GM19043 (cell line): ENCODE data around the gene RPP40.

Experiments
- ATAC-seq: cut with Tn5 transposase; IDR thresholded peaks from one replicate; pipeline ENCODE4 v1.9.1; 2021; ENCODE audit warnings: low read depth; ENCODE audit not compliant: unreplicated experiment

RPP40 gene

GRCh38 chr6:4972438-4972837 lies 31.4 kb downstream of the RPP40 start:
- ATAC-seq = no peak

DNA sequence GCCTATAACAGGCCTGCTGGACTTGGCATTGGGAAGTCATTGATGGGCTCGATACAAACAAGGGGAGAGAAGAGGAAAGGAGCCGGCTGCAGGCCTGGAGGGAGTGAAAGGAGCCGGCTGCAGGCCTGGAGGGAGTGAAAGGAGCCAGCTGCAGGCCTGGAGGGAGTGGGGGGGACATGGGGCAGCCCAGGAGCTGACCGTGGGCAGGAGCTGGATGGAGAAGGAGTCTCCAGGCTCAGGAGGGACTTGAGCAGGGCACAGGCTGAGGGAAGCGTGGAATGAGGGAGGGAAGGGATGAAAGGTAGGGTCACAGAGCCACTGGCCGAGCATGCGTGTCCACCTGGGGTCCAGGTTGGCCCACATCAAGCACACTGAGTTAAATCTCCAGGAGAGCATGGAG lies 32.0 kb downstream of the RPP40 start:
- ATAC-seq = no peak

DNA sequence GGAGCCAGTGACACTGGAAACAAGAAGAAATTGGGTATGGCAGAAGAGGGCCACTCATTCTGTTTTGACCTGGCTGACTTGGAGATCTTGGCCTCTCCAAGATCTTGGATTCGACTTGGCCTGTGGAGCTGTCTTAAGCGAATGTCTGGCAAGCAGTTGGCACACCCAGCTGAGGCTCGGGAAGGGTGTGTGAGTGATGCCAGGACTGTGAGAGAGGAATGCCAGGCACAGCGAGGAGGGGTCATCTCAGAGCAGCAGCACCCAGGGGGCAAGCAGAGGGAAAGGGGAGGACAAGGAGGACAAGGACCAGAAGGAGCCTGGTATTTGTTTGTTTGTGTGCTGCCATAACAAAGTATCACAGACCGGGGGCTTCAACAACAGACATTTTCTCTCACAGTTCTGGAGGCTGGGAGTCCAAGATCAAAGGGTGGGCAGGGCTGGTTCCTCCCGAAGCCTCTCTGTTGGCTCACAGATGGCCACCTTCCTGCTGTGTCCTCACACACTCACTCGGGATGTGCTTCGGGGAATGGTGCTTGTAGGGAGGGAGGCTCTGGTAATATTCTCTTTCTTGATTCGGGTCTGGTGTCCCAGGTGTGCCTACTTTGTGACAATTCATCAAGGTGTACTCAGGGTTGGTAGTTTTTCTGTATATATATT lies 33.0 kb downstream of the RPP40 start:
- ATAC-seq = no peak

DNA sequence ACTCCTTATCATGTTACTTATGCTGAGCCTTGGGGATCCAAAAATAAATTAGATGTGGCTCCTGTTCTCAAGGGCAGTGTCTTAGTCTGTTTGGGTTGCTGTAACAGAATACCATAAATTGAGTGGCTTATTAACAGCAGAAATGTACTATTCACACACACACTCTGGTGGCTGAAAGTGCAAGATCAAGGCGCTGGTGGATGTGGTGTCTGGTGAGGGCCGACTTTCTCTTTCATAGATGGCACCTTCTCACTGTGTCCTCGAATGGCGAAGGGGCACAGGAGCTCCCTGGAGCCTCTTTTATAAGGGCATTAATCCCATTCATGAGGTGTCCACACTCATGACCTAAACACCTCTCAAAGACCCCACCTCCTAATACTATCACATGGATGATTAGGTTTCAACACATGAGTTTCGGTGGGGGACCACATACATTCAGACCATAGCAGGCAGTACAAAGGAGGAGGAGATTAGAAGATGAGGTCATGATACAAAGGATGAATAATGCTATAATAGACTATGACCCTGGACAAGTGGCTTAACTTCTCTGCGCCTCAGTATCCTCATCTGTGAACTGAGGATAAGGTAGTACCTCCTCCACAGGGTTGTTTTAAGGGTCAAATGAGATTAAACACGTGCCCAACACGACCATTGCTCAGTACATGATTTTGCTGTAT lies 34.1 kb downstream of the RPP40 start:
- no peak for ATAC-seq

DNA sequence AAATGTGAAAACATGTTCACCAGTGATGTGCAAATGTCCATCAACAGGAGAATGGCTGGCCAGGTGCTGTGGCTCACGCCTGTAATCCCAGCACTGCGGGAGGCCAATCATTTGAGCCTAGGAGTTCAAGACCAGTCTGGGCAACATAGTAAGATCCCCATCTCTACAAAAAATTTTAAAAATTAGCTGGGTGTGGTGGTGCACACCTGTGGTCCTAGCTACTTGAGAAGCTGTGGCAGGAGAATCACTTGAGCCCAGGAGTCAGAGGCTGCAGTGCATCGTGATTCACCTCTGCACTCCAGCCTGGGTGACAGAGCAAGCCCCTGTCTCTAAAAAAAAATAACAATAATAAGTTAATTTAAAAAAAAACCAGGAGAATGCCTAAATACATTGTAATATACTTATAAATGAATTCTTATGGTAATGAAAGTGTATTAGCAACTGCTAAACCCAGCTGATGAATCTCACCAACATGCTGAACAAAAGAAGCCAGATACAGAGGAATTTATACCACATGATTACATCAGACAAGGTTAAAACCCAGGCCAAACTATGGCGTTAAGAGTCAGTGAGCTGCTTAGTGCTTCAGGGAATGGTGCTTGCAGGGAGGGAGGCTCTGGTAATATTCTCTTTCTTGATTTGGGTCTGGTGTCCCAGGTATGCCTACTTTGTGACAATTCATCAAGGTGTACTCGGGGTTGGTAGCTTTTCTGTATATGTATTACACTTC lies 36.4 kb downstream of the RPP40 start:
- ATAC-seq = no peak

GRCh38 chr6:4965562-4966389 lies 38.1 kb downstream of the RPP40 start:
- ATAC-seq = no peak

DNA sequence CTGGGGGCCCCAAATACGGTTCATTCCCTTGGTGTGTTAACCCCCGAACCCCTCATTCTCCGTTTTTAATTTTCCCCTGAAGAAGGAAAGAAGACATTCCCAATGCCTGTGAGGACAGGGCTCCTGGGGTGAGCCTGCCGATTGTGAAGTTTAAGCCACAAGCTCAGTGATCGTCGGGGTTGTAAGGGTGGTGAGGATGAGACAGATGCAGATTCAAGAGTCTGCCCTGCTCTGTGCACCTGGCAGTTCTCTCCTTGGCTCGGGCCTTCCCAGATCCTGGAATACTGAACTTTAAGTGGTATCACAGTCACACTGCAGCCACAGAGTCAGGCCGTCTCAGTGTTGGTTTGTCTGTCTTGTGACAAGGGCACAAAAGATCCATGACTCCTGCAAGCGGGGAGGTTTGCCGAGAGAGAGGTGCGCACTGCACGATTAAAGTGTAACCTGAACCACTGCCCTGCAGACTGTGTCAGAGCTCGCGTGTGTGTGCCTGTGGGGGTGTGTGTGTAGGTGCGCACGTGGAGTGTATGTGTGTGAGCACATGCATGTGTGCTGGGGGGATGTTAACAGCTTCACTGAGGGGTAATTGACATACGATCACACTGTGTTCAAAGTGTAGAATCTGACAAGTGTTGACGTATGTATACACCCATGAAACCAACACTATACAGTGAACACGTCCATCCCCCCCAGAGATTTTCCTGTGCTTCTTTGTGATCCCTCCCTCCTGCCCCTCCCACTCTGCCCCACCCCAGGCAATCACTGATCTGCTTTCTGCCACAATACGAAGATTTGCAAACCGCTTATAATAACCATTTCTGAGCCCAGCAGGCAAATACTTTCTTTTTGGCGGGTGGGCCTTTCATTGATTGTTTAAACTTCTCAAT lies 38.9 kb downstream of the RPP40 start:
- ATAC-seq = no peak

DNA sequence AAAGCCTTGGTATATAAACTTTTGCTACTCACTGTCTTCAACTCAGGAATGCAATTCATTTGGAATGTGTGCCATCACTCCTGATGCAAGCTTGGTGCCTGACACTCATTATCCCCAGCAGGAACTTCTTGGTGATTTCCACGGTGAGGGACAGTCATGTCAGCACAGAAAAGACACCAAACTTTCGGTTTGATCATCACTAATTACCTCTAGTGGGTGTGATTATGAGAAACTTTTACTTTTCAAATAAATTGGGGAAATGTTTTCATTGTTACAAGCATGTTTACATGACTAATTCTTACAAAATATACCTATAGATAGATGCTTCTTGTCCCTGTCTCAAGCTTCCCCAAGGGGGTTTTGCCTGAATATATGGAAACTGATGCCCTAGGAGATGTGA lies 40.9 kb downstream of the RPP40 start:
- no peak for ATAC-seq

DNA sequence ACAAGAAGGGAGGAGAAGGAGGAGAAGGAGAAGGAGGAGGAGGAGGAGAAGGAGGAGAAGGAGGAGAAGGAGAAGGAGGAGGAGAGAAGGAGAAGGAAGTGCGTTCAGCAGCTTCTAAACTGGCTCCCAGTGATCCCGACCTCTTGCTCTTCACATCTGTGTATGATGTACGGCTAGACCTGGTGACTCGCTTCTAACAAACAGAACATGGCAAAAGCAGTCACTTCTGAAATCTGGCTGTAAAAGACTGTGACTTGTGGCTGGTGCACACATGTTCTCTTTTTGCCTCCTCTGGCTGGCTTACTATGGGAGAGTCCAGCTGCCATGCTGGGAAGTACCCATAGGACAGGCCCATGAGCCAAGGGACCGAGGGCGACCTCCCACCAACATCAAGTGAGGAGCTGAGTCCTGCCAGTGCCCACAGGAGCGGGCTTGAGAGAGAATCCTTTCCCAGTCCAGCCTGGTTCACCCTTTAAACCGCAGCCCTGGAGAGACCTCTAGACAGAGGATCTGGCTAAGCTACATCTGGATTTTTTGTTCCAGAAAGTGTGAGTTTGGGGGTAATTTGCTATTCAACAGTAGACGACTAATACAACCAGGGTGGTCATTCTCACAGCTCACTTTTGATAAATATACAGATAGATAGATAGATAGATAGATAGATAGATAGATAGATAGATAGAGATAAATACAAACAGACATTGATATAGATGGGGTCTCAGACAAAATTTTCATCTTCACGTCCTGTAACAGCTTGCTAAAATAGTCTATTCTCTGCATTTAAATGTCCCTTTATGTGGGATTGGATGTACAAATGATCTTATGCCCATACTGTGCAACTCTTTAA lies 42.3 kb downstream of the RPP40 start:
- no peak for ATAC-seq

DNA sequence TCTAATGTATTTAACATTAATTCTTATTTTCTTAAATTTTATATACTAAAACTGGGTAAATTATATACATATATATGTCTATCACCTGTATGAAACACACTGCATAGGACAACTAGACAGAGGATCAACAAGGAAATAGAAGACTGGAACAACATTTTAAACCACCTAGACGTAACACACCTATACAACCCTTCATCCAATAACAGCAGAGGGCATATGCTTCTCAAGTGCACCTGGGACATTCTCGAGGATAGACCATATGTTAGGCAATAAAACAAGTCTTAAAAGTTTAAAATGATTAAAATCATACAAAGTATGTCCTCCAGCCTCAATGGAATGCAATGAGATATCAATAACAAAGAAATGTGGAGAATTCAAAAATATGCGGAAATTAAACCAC lies 45.2 kb downstream of the RPP40 start:
- no peak for ATAC-seq

DNA sequence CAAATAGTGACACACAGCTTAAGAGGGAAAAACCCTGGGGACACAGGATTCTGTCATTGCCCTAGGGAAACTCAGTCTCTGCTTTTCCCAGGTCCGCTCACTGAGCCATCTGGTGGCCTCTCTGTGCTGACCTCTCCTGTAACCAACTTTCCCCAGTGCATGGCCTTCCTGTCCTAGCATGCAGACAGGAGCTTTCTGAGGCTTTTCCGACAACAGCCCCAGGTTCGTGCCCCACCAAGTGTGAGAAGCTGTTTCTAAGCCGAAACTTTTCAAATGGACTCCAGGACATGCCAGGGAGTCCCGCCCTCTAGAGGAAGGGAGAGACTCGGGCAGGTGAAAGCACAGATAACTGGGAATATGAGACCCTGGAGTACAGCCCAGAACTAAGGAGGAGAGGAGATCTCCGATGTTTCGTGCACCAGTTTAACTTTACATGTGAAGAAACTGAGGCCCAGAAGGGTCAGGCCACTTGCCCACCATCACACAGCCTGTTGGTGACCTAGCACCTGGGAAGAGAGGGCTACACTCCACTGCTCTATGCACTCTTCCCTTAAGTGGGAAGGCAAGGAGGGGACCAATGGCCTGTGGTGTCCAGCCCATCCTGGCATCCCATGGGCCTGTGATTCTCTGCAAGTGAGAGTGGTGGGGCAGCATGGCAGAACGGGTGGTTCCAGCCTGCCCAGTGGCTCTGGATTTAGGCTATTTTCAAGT lies 46.2 kb downstream of the RPP40 start:
- no peak for ATAC-seq

DNA sequence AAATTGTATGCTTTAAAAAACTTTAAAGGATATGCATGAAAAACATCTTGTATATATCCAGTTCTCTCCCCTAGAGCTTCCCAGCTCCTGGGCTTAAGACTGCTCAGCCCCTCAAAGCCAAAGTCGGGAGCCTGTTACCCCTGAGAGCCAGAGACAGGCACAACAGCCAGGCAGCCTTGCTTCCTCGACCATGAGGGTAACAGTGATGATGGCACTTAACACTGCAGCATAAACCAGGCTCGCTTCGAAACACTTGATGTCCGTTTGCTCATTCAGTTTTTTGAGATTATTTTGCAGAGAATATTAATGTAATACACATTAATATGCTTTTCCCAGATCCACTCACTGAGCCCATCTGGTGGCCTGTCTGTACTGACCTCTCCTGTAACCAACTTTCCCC lies 47.2 kb downstream of the RPP40 start:
- no peak for ATAC-seq

GRCh38 chr6:4953440-4953839 lies 50.4 kb downstream of the RPP40 start:
- ATAC-seq = no peak

- ATAC-seq = no peak
These were observed 52.9 kb downstream of the RPP40 start for GRCh38 chr6:4950836-4951533.

GRCh38 chr6:4950076-4950475 lies 53.8 kb downstream of the RPP40 start:
- ATAC-seq = no peak

- no peak for ATAC-seq
These were observed 54.9 kb downstream of the RPP40 start for GRCh38 chr6:4948781-4949450.

DNA sequence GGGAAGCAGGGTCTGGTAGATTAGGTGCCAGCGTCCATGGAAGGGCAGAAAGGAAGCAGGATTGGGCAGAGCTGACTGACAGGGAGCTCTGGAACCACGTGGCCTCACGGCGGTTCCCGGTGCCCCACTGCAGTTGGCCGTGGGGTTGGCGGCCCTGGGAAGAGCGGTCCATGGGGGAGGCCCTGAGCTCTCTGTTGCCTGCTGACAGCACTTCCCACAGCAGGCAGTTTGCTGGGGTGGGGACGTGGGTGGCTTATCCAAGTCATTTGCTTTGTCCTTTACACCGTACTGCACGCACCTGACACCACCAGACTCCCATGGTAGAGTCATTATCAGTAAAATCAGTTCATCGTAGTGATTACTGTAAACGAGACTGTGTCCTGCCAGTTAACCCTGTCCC lies 56.1 kb downstream of the RPP40 start:
- ATAC-seq = no peak
